ENCODE data around the gene FILIP1.
A peak's percentile ranks its signal among the peaks of the same experiment; 100 is the strongest.

Gene FILIP1, protein sequence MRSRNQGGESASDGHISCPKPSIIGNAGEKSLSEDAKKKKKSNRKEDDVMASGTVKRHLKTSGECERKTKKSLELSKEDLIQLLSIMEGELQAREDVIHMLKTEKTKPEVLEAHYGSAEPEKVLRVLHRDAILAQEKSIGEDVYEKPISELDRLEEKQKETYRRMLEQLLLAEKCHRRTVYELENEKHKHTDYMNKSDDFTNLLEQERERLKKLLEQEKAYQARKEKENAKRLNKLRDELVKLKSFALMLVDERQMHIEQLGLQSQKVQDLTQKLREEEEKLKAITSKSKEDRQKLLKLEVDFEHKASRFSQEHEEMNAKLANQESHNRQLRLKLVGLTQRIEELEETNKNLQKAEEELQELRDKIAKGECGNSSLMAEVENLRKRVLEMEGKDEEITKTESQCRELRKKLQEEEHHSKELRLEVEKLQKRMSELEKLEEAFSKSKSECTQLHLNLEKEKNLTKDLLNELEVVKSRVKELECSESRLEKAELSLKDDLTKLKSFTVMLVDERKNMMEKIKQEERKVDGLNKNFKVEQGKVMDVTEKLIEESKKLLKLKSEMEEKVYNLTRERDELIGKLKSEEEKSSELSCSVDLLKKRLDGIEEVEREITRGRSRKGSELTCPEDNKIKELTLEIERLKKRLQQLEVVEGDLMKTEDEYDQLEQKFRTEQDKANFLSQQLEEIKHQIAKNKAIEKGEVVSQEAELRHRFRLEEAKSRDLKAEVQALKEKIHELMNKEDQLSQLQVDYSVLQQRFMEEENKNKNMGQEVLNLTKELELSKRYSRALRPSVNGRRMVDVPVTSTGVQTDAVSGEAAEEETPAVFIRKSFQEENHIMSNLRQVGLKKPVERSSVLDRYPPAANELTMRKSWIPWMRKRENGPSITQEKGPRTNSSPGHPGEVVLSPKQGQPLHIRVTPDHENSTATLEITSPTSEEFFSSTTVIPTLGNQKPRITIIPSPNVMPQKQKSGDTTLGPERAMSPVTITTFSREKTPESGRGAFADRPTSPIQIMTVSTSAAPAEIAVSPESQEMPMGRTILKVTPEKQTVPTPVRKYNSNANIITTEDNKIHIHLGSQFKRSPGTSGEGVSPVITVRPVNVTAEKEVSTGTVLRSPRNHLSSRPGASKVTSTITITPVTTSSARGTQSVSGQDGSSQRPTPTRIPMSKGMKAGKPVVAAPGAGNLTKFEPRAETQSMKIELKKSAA (N-terminal part only)

DNA sequence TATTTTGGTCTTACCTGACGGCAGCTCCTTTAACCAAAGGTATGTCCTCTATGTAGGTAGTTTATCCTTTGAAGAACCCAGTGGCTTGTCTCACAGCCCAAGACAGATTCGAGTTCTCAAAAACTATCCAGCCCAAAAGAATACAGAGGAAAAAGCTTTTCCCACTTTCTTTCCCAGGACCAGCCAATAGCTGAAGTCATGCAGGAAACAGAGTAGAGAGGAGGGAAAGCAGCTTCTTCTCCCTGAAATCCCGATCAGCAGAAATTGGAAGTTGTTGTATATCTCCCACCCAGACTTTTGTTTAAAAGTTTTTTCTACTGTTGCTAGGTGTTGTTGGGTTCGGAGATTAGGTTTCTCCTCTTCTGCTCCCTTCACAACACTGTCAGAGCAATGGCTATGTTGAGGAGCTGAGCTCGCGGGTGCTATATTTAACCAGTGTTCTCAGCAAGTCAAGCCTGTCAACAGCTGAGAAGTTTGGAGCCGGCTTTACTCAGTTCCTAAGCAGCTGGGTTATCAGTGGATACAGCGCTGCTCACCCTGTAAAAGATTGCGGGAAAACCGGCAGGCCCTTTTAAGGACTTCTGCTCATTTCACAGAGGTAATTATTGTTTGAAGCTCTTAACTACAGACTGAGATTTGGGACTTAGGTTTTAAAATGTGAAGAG lies at the start of gene FILIP1:
FILIP1 (minus strand) TSS at position 401 of the 665 bp plus-strand sequence. CDS start 78,828 bp downstream, outside the sequence.
- FAIRE-seq, result peak; percentile 57
- DNase-seq (ENCODE audit: extremely low spot score, insufficient read length, low read depth), result no peak

DNA sequence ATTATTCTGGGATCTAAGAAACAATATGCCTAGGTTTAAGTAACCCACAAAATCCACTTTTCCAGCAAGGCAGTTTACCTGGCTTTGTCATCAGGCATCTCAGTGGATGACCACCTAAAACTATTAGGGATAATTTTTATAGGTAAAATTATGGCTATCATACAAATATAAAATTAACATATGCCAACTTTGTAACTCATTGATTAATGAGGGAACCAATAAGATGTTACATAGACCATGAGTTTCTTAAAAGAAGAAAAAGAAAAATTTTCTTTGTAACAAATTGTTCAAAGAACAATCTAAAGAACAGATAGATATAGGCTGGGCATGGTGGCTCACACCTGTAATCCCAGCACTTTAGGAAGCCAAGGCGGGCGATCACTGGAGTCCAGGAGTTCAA lies 49.7 kb upstream of the FILIP1 start:
- no peak for FAIRE-seq
- DNase-seq (ENCODE audit: extremely low spot score, insufficient read length, low read depth), result no peak

DNA sequence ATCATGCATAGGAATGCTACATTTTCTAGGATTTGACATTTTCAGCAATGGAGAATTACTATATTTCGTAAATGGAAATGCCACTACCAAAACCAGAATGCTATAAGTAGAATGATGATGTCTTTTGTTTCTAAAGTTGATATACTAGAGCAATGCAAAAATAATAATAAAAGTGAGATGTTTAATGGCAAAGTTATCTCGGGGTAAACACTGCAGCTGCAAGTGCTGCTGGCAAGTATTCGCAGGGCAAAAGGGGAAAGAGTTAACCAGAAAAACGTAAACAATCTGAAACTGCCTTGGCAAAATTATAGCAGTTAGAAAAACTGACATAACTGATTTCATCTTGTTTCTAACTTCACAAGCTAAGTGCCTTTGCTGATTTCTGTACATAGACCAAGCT lies 45.5 kb upstream of the FILIP1 start:
- DNase-seq (ENCODE audit: extremely low spot score, insufficient read length, low read depth) (no peak), FAIRE-seq (no peak)

DNA sequence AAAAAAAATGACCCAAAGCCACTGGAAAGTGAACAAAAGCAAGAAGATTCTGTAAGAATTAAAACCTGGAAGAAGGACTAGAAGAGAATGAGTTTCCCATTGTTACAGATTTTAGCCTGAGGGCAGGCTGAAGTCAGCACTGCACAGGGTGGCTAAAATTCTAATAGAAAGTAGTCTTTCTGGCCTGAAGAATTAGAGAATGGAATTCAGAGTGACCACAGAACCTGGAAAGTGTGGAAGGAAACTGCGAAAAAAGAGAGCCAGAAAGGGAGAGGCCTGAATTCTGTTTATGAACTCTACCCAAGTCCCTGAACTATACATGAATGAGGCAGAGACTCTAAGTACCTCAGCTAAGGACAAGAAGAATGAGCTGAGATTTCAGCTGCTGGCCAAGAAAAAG lies 38.9 kb upstream of the FILIP1 start:
- DNase-seq (ENCODE audit: extremely low spot score, insufficient read length, low read depth) (no peak), FAIRE-seq (no peak)

DNA sequence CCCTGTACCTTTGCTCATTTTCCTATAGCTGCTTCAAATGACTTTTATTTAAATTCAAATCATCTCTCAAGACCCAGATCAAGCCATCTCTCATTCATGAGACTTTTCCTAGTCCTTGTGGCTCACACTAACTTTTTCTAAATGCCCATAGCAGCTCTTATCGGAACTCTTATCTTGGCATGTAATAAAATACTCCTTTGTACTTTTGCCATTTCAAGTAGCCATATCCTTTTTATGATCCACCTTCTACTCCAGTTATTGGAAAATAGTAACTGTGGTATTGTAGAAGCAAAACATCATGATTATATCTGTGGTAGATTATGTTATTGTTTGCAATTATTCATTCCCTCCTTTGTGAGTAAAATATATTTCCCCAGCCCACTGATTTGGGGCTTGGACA lies 37.6 kb upstream of the FILIP1 start:
- no peak for DNase-seq (ENCODE audit: extremely low spot score, insufficient read length, low read depth)
- no peak for FAIRE-seq

DNA sequence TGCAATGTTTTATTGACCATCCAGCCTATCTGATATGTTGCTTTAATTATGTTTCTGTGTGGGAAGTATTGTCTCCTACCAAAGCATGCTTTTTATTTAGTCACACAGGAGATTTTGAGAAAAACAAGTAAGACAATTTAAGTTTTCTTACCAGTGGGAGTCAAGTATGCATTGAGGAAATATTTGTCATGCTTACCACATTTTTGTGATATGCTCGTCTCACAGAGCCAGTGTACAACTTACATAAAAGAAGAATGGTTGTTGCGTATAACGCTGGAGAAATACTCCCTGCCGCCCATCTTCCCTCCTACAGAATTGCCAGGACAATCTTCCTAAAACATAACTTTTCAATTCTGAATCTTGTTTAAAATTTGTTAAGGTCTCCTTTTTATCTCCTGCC lies 37.1 kb upstream of the FILIP1 start:
- no peak for DNase-seq (ENCODE audit: extremely low spot score, insufficient read length, low read depth)
- FAIRE-seq, result no peak

DNA sequence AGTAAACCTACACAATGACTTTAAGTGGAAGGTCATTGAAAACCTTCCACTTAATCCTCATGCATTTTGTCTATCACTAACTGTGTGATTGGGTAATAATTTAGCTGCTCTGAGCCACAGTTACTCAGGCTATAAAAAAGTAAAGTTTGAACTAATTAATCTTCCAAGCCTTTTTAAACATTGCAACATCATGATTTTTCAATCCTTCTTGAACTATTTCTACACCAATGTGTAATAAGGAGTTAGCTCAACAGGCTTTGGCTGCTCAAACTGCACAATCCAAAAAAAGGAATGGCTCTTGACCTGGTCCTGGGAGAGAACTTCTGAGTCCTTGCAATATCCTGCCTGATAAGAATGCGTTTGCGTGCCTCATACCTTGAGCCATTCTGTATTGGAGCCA lies 34.8 kb upstream of the FILIP1 start:
- no peak for FAIRE-seq
- DNase-seq (ENCODE audit: extremely low spot score, insufficient read length, low read depth), result no peak

DNA sequence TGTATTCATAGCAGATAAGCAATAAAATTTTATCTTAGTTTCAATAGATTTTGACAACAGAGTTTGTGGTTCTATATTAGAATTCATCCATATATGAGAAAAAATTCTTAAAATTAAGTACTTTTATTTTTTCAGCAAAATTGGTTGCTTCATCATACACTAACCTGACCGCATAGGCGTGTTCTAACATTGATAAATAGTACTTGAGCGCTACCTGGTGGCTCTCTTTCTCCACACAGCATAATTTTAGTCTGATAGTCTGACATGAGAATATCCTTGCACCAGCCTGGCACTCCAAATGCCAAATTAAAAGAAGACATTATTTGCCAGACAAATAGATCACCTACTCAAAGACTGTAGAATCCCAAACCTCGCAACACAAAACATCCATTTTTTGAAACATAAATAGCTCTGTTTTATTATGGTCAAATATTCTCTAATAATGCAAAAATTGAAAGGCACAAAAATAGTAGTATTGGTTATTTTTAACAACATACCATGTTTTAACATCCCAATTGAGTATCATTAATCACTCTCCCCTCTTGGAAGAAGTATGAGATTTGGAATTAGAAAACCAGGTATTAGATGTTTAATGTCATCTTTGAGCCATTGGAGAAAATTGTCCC lies 33.0 kb upstream of the FILIP1 start:
- peak; percentile 93 for FAIRE-seq
- DNase-seq (ENCODE audit: extremely low spot score, insufficient read length, low read depth), result peak; percentile 11

DNA sequence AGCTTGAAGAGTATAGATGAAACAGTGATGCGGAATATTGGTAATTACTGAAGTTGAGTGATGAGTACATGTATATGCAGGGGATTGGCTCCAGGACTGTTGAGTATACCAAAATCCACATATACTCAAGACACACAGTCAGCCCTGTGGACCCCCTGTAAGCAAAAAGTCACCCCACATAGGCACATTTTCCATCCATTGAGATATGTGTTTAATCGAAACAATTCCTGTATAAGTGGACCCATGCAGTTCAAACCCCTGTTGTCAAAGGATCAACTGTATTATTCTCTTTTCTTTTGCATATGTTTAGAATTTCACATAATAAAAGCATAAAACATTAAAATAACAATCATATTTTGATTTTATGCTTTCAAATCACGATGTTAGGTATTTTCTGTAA lies 32.1 kb upstream of the FILIP1 start:
- FAIRE-seq (no peak), DNase-seq (ENCODE audit: extremely low spot score, insufficient read length, low read depth) (no peak)

DNA sequence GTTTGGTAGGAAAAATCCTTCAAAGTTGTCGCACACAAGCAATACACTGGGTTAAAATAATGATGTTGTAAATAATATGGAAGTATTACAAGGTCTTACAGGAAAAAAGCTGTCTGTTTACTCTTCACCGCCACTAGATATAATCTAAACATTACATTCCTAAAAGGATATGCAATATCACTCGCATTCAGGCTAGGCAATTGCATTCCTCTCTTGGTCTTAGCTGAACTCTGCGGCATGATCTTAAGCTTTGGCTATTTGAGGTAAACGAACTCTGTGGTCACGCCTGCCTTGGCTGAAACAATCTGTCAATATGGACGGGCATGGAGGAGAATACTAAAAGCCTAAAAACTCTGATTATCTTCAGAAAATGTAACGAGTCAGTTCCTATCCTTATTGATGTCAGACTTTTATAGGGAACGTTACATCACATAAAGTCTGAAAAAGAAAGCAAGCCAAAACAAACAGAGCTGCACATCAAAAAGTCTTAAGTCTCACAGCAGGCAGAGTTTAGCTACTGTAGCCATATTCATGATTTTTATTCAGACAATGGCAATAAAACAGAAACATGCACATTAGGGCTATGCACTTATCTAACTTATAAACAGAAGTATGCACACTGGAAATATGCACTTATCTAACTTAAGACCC lies 30.8 kb upstream of the FILIP1 start:
- no peak for FAIRE-seq
- DNase-seq (ENCODE audit: extremely low spot score, insufficient read length, low read depth), result no peak

DNA sequence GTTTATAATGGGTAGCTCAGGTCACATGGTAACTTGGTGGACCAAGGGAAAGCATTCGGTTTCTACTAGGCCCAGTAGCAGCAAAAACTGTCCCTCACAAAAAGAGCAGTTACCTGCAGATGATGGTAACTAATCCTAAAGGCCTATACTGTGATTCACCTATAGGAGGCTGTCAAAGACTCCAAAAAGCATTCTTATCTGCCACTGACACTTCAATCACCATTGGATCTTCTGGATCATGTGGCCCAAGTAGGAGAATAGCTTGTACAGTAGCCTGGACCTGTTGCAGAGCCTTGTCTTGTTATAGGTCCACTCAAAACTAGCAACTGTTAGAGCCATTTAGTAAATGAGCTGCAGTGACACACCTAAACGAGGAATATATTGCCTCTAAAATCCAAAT lies 23.2 kb upstream of the FILIP1 start:
- no peak for DNase-seq (ENCODE audit: extremely low spot score, insufficient read length, low read depth)
- no peak for FAIRE-seq

DNA sequence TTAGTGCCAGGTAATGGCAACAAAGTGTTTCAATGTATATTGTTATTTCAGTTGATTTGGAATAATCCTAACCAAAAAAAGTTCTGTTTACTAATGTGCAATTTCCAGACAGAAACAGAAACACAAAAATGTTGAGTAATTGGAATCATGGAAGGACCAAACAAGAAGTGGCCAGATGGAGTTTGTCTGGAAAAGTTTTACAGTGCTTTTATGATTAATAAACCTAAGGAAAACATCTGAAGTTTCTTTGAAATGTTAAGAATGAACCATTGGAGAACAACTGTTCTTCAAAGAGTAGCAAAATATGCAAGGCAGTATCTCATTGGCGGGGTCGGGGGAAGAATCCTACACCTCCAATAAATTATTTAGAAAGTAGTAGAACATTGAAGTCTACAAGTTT lies 19.0 kb upstream of the FILIP1 start:
- DNase-seq (ENCODE audit: extremely low spot score, insufficient read length, low read depth) (no peak), FAIRE-seq (no peak)

DNA sequence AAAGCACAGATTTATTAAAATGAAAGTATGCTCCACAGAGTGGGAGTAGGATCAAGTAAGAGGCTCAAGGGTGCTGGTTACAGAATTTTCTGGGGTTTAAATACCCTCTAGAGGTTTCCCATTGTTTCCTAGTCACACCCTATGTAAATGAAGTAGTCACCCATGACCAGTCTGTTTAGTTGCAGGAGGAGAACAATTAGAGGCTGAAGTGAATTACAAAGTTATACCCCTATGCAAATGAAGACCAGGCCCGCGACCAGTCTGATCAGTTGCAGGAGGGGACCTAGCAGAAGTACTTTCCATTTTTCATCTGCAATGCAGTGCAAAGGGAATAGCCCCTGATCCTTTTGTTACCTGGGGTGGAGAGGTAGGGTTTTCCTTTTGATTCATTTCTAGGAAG lies 11.8 kb upstream of the FILIP1 start:
- DNase-seq (ENCODE audit: extremely low spot score, insufficient read length, low read depth) (no peak), FAIRE-seq (peak; percentile 54)

DNA sequence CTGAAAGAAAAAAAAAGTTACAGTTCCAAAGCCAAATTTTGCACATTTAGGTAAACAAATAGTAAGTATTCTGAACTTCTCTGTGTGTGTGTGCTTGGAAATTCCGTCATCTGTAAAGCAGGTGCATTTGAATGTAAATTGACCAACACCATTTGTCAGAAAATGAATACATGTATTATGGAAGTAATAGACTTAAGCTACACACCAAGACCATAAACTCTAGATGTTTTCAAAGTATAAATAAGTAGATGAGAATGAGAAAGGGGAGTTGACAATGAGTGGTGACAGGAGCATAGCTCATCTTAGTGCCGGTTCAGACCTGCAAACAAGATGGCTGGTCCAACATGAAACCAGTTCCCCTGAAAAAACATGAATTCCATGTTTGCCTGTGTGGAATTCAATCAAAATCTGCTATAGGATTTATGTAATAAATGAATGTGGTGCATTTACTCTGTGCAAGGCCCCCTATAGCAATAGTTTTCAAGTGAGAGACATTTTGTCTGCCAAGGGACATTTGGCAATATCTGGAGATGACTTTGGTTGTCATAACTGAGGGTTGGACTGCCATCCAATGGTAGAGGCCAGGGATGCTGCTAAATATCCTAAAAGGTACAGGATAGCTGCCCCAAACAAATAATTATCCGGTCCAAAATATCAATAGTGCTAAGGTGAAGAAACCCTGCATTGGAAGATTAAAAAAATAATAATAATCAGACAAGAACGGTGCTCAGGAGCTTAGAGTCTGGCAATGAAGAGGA lies 11.0 kb upstream of the FILIP1 start:
- DNase-seq (ENCODE audit: extremely low spot score, insufficient read length, low read depth), result no peak
- no peak for FAIRE-seq

DNA sequence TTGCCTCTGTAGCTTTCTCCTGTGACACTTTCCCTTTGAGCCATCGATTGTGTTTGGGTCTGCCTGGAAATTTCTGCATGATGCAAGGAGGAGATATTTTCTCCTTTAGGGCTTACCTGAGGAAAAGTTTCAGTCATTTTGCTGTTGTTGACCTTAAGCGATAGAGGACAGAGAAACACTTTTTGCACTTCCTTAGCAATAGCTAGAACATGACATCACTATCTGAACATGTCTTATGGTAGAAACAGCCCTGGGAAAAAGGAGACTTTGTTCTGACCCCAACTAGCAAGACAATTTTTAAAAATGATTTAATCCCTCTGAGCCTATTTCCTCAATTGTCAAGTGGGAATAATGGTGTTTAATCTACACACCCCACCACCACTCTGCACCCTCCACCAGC lies 9.7 kb upstream of the FILIP1 start:
- FAIRE-seq (peak; percentile 64), DNase-seq (ENCODE audit: extremely low spot score, insufficient read length, low read depth) (no peak)

DNA sequence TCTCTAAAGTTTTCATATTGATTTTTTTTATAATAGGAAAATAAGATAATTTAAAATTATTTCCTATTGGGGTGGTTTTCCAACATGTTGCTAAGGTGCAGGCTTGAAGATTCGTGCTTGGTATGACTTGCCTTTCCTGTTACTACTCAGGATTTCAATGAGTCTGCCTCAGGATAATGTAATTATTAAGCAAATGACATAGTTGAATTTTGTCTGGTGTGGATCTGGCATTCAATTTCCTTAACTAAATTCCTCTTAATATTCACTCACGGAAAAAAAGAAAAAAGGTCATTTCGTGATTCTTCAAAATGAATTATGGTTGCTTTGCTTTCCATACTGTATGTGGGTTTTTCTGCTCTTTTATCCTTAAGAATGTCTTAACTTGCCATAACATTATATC lies 9.3 kb upstream of the FILIP1 start:
- no peak for FAIRE-seq
- DNase-seq (ENCODE audit: extremely low spot score, insufficient read length, low read depth), result no peak

DNA sequence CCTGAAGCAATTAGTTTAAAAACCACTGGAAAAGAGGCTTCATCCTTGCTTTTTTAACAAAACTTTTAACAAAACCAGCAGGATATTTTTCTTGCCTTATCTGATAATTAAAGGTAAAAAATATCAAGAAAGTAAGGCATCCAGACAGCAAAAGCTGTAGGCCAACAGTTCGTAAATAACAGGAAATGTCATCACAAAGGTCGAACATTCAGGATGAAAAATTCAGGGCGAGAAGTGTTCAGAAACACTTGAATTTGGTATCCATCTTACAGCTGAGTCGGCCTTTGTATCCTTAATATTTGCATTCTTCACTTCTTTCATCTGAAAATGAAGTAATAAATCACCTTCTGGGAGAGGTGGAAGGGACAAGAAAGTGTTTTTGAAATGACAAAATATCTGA lies 8.2 kb upstream of the FILIP1 start:
- DNase-seq (ENCODE audit: extremely low spot score, insufficient read length, low read depth) (no peak), FAIRE-seq (no peak)

DNA sequence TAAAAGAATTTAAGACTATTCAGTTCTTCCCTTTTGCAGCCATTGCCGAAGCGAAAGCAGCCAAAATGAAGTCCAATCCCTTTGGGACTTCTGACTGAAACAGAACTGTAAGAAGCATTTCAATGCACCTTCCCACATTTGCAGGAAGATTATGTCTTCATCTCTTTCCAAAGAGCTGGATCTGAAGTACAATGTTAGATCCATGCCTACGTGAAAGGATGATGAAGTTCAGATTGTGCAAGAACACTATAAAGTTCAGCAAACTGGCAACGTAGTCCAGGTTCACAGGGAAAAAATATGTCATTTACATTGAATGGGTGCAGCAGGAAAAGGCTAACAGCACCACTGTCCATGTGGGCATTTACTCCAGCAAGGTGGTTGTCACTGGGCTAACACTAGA lies 6.0 kb upstream of the FILIP1 start:
- DNase-seq (ENCODE audit: extremely low spot score, insufficient read length, low read depth) (no peak), FAIRE-seq (no peak)

DNA sequence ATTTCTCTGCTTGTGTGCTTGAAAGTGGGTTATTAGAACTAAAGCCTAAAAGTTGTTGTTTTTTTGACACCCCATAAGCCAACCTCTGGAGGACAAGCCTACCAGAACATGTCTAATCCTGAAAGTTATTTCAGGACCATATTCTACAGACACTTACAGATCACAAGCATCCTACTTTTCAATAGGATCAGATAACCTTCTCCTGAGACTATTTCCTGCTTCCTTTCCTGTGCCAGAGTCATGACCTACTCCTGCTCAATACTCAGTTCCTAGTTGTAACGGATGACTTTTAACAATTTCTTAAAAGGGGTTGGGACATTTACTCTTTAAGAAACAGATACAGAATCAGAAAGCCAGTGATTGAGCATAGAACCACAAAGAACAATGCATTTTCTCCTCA lies 5.3 kb upstream of the FILIP1 start:
- DNase-seq (ENCODE audit: extremely low spot score, insufficient read length, low read depth) (no peak), FAIRE-seq (no peak)

Data from GM18507 (cell line).